ENCODE data around the gene PARD3.

DNA sequence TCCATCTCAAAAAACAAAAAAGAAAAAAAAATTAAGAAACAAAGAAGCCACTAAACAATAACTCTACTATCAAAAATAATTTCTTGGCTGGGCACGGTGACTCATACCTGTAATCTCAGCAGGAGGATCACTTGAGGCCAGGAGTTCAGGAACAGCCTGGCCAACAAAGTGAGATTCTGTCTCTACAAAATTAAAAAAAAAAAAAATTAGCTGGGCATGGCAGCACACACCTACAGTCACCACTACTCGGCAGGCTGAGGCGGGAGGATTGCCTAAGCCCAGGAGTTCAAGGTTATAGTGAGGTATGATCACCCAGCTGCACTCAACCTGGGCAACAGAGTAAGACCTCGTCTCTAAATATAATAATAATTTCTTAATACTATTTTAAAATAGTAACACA, 69.0 kb downstream of the PARD3 start:
- no peak for TF ChIP-seq ZNF232 (CRISPR knock-in tag; IDR thresholded peaks at IDR 0.05)
- TF ChIP-seq, protein P1, sequence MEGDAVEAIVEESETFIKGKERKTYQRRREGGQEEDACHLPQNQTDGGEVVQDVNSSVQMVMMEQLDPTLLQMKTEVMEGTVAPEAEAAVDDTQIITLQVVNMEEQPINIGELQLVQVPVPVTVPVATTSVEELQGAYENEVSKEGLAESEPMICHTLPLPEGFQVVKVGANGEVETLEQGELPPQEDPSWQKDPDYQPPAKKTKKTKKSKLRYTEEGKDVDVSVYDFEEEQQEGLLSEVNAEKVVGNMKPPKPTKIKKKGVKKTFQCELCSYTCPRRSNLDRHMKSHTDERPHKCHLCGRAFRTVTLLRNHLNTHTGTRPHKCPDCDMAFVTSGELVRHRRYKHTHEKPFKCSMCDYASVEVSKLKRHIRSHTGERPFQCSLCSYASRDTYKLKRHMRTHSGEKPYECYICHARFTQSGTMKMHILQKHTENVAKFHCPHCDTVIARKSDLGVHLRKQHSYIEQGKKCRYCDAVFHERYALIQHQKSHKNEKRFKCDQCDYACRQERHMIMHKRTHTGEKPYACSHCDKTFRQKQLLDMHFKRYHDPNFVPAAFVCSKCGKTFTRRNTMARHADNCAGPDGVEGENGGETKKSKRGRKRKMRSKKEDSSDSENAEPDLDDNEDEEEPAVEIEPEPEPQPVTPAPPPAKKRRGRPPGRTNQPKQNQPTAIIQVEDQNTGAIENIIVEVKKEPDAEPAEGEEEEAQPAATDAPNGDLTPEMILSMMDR (IDR thresholded peaks at IDR 0.05): no peak
- TF ChIP-seq, protein P2, sequence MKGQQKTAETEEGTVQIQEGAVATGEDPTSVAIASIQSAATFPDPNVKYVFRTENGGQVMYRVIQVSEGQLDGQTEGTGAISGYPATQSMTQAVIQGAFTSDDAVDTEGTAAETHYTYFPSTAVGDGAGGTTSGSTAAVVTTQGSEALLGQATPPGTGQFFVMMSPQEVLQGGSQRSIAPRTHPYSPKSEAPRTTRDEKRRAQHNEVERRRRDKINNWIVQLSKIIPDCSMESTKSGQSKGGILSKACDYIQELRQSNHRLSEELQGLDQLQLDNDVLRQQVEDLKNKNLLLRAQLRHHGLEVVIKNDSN (CRISPR knock-in tag; IDR thresholded peaks at IDR 0.05): no peak
- no peak for TF ChIP-seq SP1 (CRISPR knock-in tag; conservative IDR thresholded peaks at IDR 0.05)
- no peak for TF ChIP-seq JUN (CRISPR knock-in tag; IDR thresholded peaks at IDR 0.05)
